A673 (cell line): ENCODE data around the gene TBCC. TPM values are rescaled to one million over a fixed set of nuclear protein-coding genes. Genes with fewer than 3 reads are reported as not detected.

Experiments used
- BruUV-seq: library from RNA; stranded (reverse); fragments of 400-500 nt; replicated peaks from 2 replicates; lab custom pipeline; 2021; lab: Mats Ljungman, UMichigan
- CTCF ChIA-PET: fragments of 300-600 bp; sonication (Branson Sonifier 250); formaldehyde crosslinking; loops from one replicate; lab custom pipeline; 2022; ENCODE audit warnings: antibody characterized with exemption; lab: Charles Lee
- POLR2A ChIA-PET: fragments of 300-600 bp; sonication (Branson Sonifier 250); formaldehyde crosslinking; loops from one replicate; lab custom pipeline; 2022; ENCODE audit warnings: antibody characterized with exemption; ENCODE audit not compliant: low non-redundant PET; lab: Charles Lee
- DNase-seq: peaks from one replicate; pipeline ENCODE4 v3.0.0-alpha.2; 2015; ENCODE audit warnings: low spot score
- H3K27ac ChIP-seq: fragments of 200-600 bp; sonication (generic); 2 replicates; pipeline ENCODE4 v1.5.1; 2016; ENCODE audit warnings: mixed run types, low read depth, mild to moderate bottlenecking, mixed read lengths, antibody characterized with exemption, low read length; ENCODE audit not compliant: poor library complexity, severe bottlenecking
- H3K27me3 ChIP-seq: fragments of 200-600 bp; sonication (generic); replicated peaks from 2 replicates; pipeline ENCODE4 v1.6.1; 2017; ENCODE audit warnings: mixed run types, low read depth, mild to moderate bottlenecking, mixed read lengths, antibody characterized with exemption, low read length; ENCODE audit not compliant: insufficient read depth, poor library complexity
- H3K36me3 ChIP-seq: fragments of 200-600 bp; sonication (generic); 2 replicates; pipeline ENCODE4 v1.6.1; 2016; ENCODE audit warnings: mixed run types, mild to moderate bottlenecking, mixed read lengths, antibody characterized with exemption, low read length; ENCODE audit not compliant: insufficient read depth, poor library complexity, severe bottlenecking
- H3K4me1 ChIP-seq: fragments of 200-600 bp; sonication (generic); 2 replicates; pipeline ENCODE4 v1.6.1; 2017; ENCODE audit warnings: mixed run types, mild to moderate bottlenecking, mixed read lengths, antibody characterized with exemption, low read length; ENCODE audit not compliant: insufficient read depth, poor library complexity, severe bottlenecking
- H3K4me3 ChIP-seq: fragments of 200-600 bp; sonication (generic); 2 replicates; pipeline ENCODE4 v1.5.1; 2016; ENCODE audit warnings: low read depth, mixed run types, mild to moderate bottlenecking, mixed read lengths, low read length; ENCODE audit not compliant: poor library complexity, severe bottlenecking
- H3K9me3 ChIP-seq: fragments of 200-600 bp; sonication (generic); 2 replicates; pipeline ENCODE4 v1.6.1; 2016; ENCODE audit warnings: mixed run types, low read depth, mild to moderate bottlenecking, mixed read lengths, antibody characterized with exemption, low read length; ENCODE audit not compliant: poor library complexity, severe bottlenecking
- EZH2 ChIP-seq: fragments of 200-600 bp; sonication (generic); IDR thresholded peaks from 2 replicates; pipeline ENCODE4 v1.6.1; 2017; ENCODE audit warnings: borderline replicate concordance, low read depth, mild to moderate bottlenecking, mixed read lengths, antibody characterized with exemption, low read length; ENCODE audit not compliant: poor library complexity, severe bottlenecking
- intact Hi-C: fragments of 100-400 bp; cut with micrococcal nuclease; formaldehyde crosslinking; loops from one replicate; pipeline ENCODE4 v1.10.0; 2022; ENCODE audit not compliant: unreplicated experiment
- total RNA-seq: library from RNA; stranded (reverse); gene quantifications from 2 replicates; pipeline ENCODE4 v1.2.3, GENCODE V29; 2021
- TF ChIP-seq, protein P1 (sequence below): fragments of 300-800, 200-600 bp; sonication (generic); conservative IDR thresholded peaks from 2 replicates; pipeline ENCODE4 v1.5.1; 2017; ENCODE audit warnings: low read depth, mild to moderate bottlenecking, antibody characterized with exemption, low read length, moderate library complexity, mixed read lengths

The TBCC gene
- total RNA-seq, 1 experiment from 2014 or later: 31.3 TPM

DNA sequence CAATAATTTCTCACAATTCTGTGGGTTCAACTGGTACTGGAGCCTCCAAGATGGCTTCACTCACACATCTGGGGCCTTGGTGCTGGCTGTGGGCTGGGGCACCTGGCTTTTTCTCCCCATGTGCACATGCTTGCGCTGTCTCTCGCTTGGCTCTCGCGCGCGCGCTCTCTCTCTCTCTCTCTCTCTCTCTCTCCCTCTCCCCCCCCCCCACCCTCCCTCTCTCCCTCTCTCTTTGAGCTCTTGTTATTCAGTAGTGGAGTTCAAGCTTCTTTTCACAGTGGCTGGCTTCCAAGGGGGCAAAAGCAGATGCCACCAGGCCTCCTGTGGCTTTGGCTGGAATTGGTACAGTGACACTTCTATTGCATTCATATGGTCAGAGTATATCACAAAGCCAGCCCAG is 10.8 kb upstream of the TBCC start:
- no peaks in the 10 kb centered on the region for H3K9me3 ChIP-seq
- H3K27me3 ChIP-seq: no peaks in the 10 kb centered on the region
- BruUV-seq: no TSS peak
- TF ChIP-seq EZH2: no peak
- TF ChIP-seq, protein P1, sequence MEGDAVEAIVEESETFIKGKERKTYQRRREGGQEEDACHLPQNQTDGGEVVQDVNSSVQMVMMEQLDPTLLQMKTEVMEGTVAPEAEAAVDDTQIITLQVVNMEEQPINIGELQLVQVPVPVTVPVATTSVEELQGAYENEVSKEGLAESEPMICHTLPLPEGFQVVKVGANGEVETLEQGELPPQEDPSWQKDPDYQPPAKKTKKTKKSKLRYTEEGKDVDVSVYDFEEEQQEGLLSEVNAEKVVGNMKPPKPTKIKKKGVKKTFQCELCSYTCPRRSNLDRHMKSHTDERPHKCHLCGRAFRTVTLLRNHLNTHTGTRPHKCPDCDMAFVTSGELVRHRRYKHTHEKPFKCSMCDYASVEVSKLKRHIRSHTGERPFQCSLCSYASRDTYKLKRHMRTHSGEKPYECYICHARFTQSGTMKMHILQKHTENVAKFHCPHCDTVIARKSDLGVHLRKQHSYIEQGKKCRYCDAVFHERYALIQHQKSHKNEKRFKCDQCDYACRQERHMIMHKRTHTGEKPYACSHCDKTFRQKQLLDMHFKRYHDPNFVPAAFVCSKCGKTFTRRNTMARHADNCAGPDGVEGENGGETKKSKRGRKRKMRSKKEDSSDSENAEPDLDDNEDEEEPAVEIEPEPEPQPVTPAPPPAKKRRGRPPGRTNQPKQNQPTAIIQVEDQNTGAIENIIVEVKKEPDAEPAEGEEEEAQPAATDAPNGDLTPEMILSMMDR: no peak
- CTCF ChIA-PET: interaction anchor here (0.6 kb wide), 1 partner anchor 15 kb away, joined by 11 read pairs; no protein-coding TSS in a partner anchor
- H3K4me1 ChIP-seq: no peaks in the 10 kb centered on the region
- intact Hi-C loops: no loop called here
- DNase-seq: no peak
- H3K36me3 ChIP-seq: no peaks in the 10 kb centered on the region
- no peak overlapping the region for H3K4me3 ChIP-seq
- POLR2A ChIA-PET: no interaction called here
- no peak overlapping the region for H3K27ac ChIP-seq

DNA sequence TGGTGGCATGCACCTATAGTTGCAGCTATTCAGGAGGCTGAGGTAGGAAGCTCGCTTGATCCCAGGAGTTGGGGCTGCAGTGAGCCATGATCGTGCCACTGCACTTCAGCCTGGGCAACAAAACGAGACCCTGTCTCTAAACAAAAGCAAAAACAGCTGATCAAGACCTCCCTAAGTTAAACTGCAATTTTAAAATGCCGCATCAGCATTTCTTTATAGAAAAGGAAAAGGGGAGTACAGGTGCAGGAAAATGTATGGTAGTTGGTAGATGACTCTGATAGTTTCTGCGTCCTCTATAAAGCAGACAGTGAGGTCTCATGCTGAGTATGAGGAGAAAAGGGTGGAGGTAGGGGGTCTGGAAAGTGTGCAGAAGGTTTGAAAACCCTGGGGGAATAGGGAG is 8.9 kb upstream of the TBCC start:
- TF ChIP-seq, protein P1: no peak
- no peak for TF ChIP-seq EZH2
- H3K36me3 ChIP-seq: no peaks in the 10 kb centered on the region
- POLR2A ChIA-PET: interaction anchor here (0.6 kb wide), 1 partner anchor 8 kb away, joined by 3 read pairs; no protein-coding TSS in a partner anchor
- intact Hi-C loops: no loop called here
- DNase-seq: no peak
- no peak overlapping the region for H3K27ac ChIP-seq
- no peaks in the 10 kb centered on the region for H3K9me3 ChIP-seq
- no peaks in the 10 kb centered on the region for H3K4me1 ChIP-seq
- no peak overlapping the region for H3K4me3 ChIP-seq
- H3K27me3 ChIP-seq: no peaks in the 10 kb centered on the region
- CTCF ChIA-PET: no interaction called here
- BruUV-seq: no TSS peak

DNA sequence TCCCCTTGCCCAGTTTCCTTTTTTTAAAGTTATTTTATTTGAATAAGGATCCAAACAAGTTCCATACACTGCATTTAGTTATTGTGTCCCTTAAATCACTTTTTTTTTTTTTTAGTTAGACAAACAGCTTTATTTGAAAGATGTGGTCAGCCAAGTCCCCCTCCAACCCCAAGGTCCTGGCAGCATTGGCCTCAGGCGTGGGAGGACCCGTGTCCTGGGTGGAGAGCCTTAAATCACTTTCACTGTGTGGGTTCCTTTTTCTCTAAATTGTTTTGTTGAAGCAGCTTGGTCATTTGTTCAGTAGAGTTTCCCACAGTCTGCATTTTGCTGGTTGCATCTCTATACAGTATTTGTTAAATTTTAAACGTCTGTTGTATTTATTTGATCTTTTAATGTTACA is 5.2 kb upstream of the TBCC start:
- no peaks in the 10 kb centered on the region for H3K36me3 ChIP-seq
- DNase-seq: no peak
- H3K9me3 ChIP-seq: no peaks in the 10 kb centered on the region
- TF ChIP-seq, protein P1: no peak
- no peak for TF ChIP-seq EZH2
- H3K4me3 ChIP-seq: no peak overlapping the region
- intact Hi-C loops: no loop called here
- no peaks in the 10 kb centered on the region for H3K27me3 ChIP-seq
- H3K4me1 ChIP-seq: peaks cover 8% of the 10 kb centered on the region
- no peak overlapping the region for H3K27ac ChIP-seq
- CTCF ChIA-PET: interaction anchor here (0.7 kb wide), 1 partner anchor 1224 kb away, joined by 3 read pairs; no protein-coding TSS in a partner anchor
- no TSS peak for BruUV-seq
- POLR2A ChIA-PET: no interaction called here
